H9 (cell line): ENCODE measurements around the gene ITGA2. TPM values are rescaled to one million over a fixed set of nuclear protein-coding genes. Genes with fewer than 3 reads are reported as not detected.

ENCODE experiments used
- DNase-seq: peaks from one replicate; pipeline ENCODE4 v3.0.0-alpha.2; 2017
- H2AFZ ChIP-seq: one replicate; pipeline ENCODE4 v1.6.1; 2013; ENCODE audit warnings: mild to moderate bottlenecking, low read length, control low read depth, moderate library complexity
- H2AK5ac ChIP-seq: 2 replicates; pipeline ENCODE4 v1.6.1; 2013; ENCODE audit warnings: low read length, control low read depth, mixed read lengths; ENCODE audit not compliant: insufficient read length
- H2BK120ac ChIP-seq: one replicate; pipeline ENCODE4 v1.6.1; 2013; ENCODE audit warnings: low read depth, mild to moderate bottlenecking, low read length, control low read depth, inconsistent platforms; ENCODE audit not compliant: poor library complexity, severe bottlenecking
- H2BK12ac ChIP-seq: 2 replicates; pipeline ENCODE4 v1.6.1; 2013; ENCODE audit warnings: low read length, control low read depth, mixed read lengths, low read depth; ENCODE audit not compliant: insufficient read length
- H2BK15ac ChIP-seq: 2 replicates; pipeline ENCODE4 v1.6.1; 2013; ENCODE audit warnings: low read depth, low read length, control low read depth
- H2BK20ac ChIP-seq: one replicate; pipeline ENCODE4 v1.6.1; 2013; ENCODE audit warnings: low read depth, mild to moderate bottlenecking, low read length, control low read depth, inconsistent platforms; ENCODE audit not compliant: poor library complexity, severe bottlenecking
- H2BK5ac ChIP-seq: 2 replicates; pipeline ENCODE4 v1.6.1; 2013; ENCODE audit warnings: low read length, control low read depth, mixed read lengths; ENCODE audit not compliant: insufficient read length
- H3K14ac ChIP-seq: 2 replicates; pipeline ENCODE4 v1.6.1; 2013; ENCODE audit warnings: low read length, control low read depth; ENCODE audit not compliant: insufficient read depth
- H3K18ac ChIP-seq: 2 replicates; pipeline ENCODE4 v1.6.1; 2013; ENCODE audit warnings: low read depth, mild to moderate bottlenecking, mixed read lengths, low read length, control low read depth; ENCODE audit not compliant: insufficient read length
- H3K23ac ChIP-seq: 2 replicates; pipeline ENCODE4 v1.6.1; 2013; ENCODE audit warnings: low read length, control low read depth, mixed read lengths, low read depth; ENCODE audit not compliant: insufficient read length
- H3K23me2 ChIP-seq: 2 replicates; pipeline ENCODE4 v1.6.1; 2013; ENCODE audit warnings: low read depth, mild to moderate bottlenecking, mixed read lengths, low read length, control low read depth; ENCODE audit not compliant: insufficient read length, poor library complexity, severe bottlenecking
- H3K27ac ChIP-seq: 2 replicates; pipeline ENCODE4 v1.5.1; 2013; ENCODE audit warnings: low read length, control low read depth, mixed read lengths, low read depth; ENCODE audit not compliant: insufficient read length
- H3K27me3 ChIP-seq: 2 replicates; pipeline ENCODE4 v1.6.1; 2013; ENCODE audit warnings: low read length, control low read depth, inconsistent platforms; ENCODE audit not compliant: insufficient read depth
- H3K4ac ChIP-seq: 2 replicates; pipeline ENCODE4 v1.6.1; 2013; ENCODE audit warnings: low read depth, mild to moderate bottlenecking, control low read depth, inconsistent platforms, low read length, moderate library complexity
- H3K4me1 ChIP-seq: 2 replicates; pipeline ENCODE4 v1.6.1; 2013; ENCODE audit warnings: low read length, control low read depth, inconsistent platforms; ENCODE audit not compliant: insufficient read depth
- H3K4me2 ChIP-seq: 2 replicates; pipeline ENCODE4 v1.6.1; 2013; ENCODE audit warnings: low read length, control low read depth, mixed read lengths; ENCODE audit not compliant: insufficient read length, insufficient read depth
- H3K56ac ChIP-seq: 2 replicates; pipeline ENCODE4 v1.6.1; 2013; ENCODE audit warnings: low read depth, mild to moderate bottlenecking, mixed read lengths, low read length, control low read depth; ENCODE audit not compliant: insufficient read length
- H3K79me1 ChIP-seq: 2 replicates; pipeline ENCODE4 v1.6.1; 2013; ENCODE audit warnings: low read depth, mild to moderate bottlenecking, moderate library complexity, low read length, control low read depth, inconsistent platforms; ENCODE audit not compliant: insufficient read depth, poor library complexity, severe bottlenecking
- H3K79me2 ChIP-seq: 2 replicates; pipeline ENCODE4 v1.6.1; 2013; ENCODE audit warnings: low read length, control low read depth, inconsistent platforms; ENCODE audit not compliant: insufficient read depth
- H3K9ac ChIP-seq: 2 replicates; pipeline ENCODE4 v1.6.1; 2013; ENCODE audit warnings: low read length, control low read depth, mixed read lengths; ENCODE audit not compliant: insufficient read length; ENCODE audit errors: extremely low read depth
- H3K9me3 ChIP-seq: one replicate; pipeline ENCODE4 v1.6.1; 2013; ENCODE audit warnings: low read depth, low read length, inconsistent platforms; ENCODE audit not compliant: control insufficient read depth
- H3T11ph ChIP-seq: one replicate; pipeline ENCODE4 v1.6.1; 2013; ENCODE audit warnings: mild to moderate bottlenecking, low read length, control low read depth, inconsistent platforms
- H4K20me1 ChIP-seq: one replicate; pipeline ENCODE4 v1.6.1; 2013; ENCODE audit not compliant: control insufficient read depth, insufficient read length, insufficient read depth
- H4K5ac ChIP-seq: 2 replicates; pipeline ENCODE4 v1.6.1; 2013; ENCODE audit warnings: low read depth, mild to moderate bottlenecking, mixed read lengths, low read length, control low read depth; ENCODE audit not compliant: insufficient read length
- H4K8ac ChIP-seq: replicated peaks from 2 replicates; pipeline ENCODE4 v1.6.1; 2013; ENCODE audit warnings: low read length, control low read depth, mixed read lengths, low read depth; ENCODE audit not compliant: insufficient read length
- H4K91ac ChIP-seq: 2 replicates; pipeline ENCODE4 v1.6.1; 2013; ENCODE audit warnings: low read depth, mild to moderate bottlenecking, moderate library complexity, mixed read lengths, low read length, control low read depth; ENCODE audit not compliant: insufficient read length
- H3K27ac Mint-ChIP-seq, 3 experiments: 2 replicates in 2 of 3; 3 replicates in 1 of 3; pipeline ENCODE4 v1.8.0; 2020 to 2021; ENCODE audit warnings: mixed read lengths in 3 of 3, mild to moderate bottlenecking in 1 of 3, moderate library complexity in 1 of 3
- H3K27me3 Mint-ChIP-seq: 2 replicates; pipeline ENCODE4 v1.8.0; 2021; ENCODE audit warnings: low read depth, mild to moderate bottlenecking, moderate library complexity, mixed read lengths
- H3K36me3 Mint-ChIP-seq, 3 experiments: 2 replicates in 2 of 3; 3 replicates in 1 of 3; pipeline ENCODE4 v1.8.0; 2020 to 2021; ENCODE audit warnings: low read depth in 3 of 3, mixed read lengths in 3 of 3; ENCODE audit not compliant: insufficient read depth in 1 of 3
- H3K4me1 Mint-ChIP-seq, 2 experiments: 2 replicates each; pipeline ENCODE4 v1.8.0; 2020; ENCODE audit warnings: mixed read lengths in 2 of 2
- H3K4me3 Mint-ChIP-seq, 2 experiments: 2 replicates in 1 of 2; 3 replicates in 1 of 2; pipeline ENCODE4 v1.8.0; 2020 to 2021; ENCODE audit warnings: mild to moderate bottlenecking in 2 of 2, mixed read lengths in 2 of 2, moderate library complexity in 1 of 2
- H3K9me3 Mint-ChIP-seq, 2 experiments: 2 replicates in 1 of 2; 3 replicates in 1 of 2; pipeline ENCODE4 v1.8.0; 2020; ENCODE audit warnings: mild to moderate bottlenecking in 2 of 2, mixed read lengths in 2 of 2, moderate library complexity in 1 of 2
- WGBS: extraction: QIAGEN DNeasy Blood & Tissue Kit; methylation state at CpG from one replicate; pipeline ENCODE4 v1.1.7; 2013; ENCODE audit warnings: missing lambda C conversion rate, low lambda C conversion rate, mixed read lengths; ENCODE audit not compliant: insufficient read length; ENCODE audit errors: extremely low coverage; 5-methylcytosine and 5-hydroxymethylcytosine counted together
- total RNA-seq: library from RNA; stranded (reverse); gene quantifications from 2 replicates; pipeline ENCODE4 v1.2.1, GENCODE V29; 2021
- TF ChIP-seq, protein P1 (sequence below): fragments of 200-600 bp; sonication (generic); conservative IDR thresholded peaks from 3 replicates; pipeline ENCODE4 v1.8.0; 2021; ENCODE audit warnings: antibody characterized with exemption, mild to moderate bottlenecking

Gene ITGA2
- total RNA-seq, 1 experiment from 2014 or later, result 3.0 TPM

DNA sequence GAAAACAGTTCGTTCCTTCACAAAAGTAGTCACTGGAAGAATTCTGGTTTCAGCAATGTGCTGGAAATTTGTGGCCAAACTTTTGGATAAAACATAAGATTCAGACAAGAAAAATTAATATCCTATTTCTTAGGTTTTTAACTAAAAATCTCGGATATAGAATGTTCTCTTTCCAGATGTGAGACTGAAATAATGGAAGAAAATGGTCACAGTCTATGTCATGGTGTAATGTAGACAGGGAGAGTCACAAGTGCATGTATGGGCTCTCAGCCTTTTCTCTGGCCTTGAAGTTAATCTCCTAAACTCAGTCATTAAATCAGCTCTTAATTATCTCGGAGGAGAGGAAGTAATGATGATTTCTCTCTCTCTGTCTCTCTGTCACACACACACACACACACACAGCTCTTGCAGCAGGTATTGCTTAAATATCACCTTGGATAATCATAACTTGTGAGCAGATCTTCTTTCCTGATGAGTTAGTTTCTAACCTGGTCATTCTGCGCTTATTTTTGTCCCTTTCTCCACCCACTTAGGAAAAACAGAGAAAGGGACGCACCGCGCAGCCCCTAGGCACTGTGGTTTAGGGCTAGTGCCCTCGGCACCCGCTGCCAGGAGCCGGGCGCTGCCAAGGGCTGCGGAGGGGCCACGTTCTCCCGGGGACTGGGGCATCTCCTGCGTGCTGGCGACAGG, 672 bp upstream of the ITGA2 start:
- TF ChIP-seq, protein P1, sequence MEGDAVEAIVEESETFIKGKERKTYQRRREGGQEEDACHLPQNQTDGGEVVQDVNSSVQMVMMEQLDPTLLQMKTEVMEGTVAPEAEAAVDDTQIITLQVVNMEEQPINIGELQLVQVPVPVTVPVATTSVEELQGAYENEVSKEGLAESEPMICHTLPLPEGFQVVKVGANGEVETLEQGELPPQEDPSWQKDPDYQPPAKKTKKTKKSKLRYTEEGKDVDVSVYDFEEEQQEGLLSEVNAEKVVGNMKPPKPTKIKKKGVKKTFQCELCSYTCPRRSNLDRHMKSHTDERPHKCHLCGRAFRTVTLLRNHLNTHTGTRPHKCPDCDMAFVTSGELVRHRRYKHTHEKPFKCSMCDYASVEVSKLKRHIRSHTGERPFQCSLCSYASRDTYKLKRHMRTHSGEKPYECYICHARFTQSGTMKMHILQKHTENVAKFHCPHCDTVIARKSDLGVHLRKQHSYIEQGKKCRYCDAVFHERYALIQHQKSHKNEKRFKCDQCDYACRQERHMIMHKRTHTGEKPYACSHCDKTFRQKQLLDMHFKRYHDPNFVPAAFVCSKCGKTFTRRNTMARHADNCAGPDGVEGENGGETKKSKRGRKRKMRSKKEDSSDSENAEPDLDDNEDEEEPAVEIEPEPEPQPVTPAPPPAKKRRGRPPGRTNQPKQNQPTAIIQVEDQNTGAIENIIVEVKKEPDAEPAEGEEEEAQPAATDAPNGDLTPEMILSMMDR, result no peak
- peaks cover 14% of the 10 kb centered on the region for H3K23me2 ChIP-seq
- no peak overlapping the region for H3K23ac ChIP-seq
- no peak overlapping the region for H4K8ac ChIP-seq
- H2BK15ac ChIP-seq, result no peak overlapping the region
- H3K79me2 ChIP-seq, result no peaks in the 10 kb centered on the region
- H2BK20ac ChIP-seq, result no peak overlapping the region
- H3K27ac ChIP-seq, result no peak overlapping the region
- H2BK12ac ChIP-seq, result no peak overlapping the region
- H3K27me3 Mint-ChIP-seq, result peaks cover 22% of the 10 kb centered on the region
- H3K4me2 ChIP-seq, result peak overlapping the region; percentile 82
- H3K18ac ChIP-seq, result no peak overlapping the region
- no peak overlapping the region for H3K9ac ChIP-seq
- peaks cover 6 to 20% of the 10 kb centered on the region in 2 experiments for H3K4me1 Mint-ChIP-seq
- no peaks in the 10 kb centered on the region for H3K36me3 Mint-ChIP-seq
- H3K9me3 ChIP-seq, result no peaks in the 10 kb centered on the region
- WGBS, result no CpG with 5 or more reads among the region's 16 CpGs
- no peaks in the 10 kb centered on the region; the same call in 1 of the 2 replicates for H3K27me3 ChIP-seq
- H3K4me3 Mint-ChIP-seq, result peak overlapping the region; percentile 76 to 85
- no peaks in the 10 kb centered on the region for H4K20me1 ChIP-seq
- H3K9me3 Mint-ChIP-seq, result no peaks in the 10 kb centered on the region; a peak in 1 of 5 replicates
- H2AK5ac ChIP-seq, result no peak overlapping the region
- no peak overlapping the region for H4K5ac ChIP-seq
- no peak overlapping the region for H2BK5ac ChIP-seq
- no peaks in the 10 kb centered on the region for H3K4me1 ChIP-seq
- no peak overlapping the region for H3T11ph ChIP-seq
- H2BK120ac ChIP-seq, result no peak overlapping the region
- no peak overlapping the region for H3K27ac Mint-ChIP-seq
- no peak for DNase-seq
- no peak overlapping the region for H4K91ac ChIP-seq
- no peak overlapping the region for H3K56ac ChIP-seq
- no peak overlapping the region for H3K14ac ChIP-seq
- H2AFZ ChIP-seq, result no peak overlapping the region
- no peak overlapping the region for H3K4ac ChIP-seq
- H3K79me1 ChIP-seq, result no peaks in the 10 kb centered on the region
